ENCODE results near the gene CCDC150.
"Not testable (repeated sequence)": the region's sequence is repeated elsewhere in the genome, so short reads cannot be mapped to it uniquely, and the experiment has no call there.

Gene CCDC150

DNA sequence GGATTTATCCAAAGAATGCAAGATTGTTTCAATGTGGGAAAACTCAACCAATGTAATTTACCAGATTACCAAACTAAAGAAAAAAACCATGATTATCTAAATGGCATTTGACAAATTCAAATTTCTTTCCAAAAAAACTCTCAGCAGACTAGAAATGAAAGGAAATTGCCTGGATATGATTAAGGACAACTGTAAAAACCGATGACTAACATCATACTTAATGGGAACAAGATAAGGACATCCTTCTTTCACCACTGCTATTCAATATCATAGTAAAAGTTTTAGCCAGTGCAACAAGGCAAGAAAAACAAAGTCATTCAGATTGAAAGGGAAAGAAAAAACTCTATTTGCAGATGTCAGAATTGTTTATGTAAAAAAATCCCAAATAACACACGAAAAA is 4.4 kb upstream of the CCDC150 start:
- DNase-seq (ENCODE audit: low read depth in 3 of 3): no peak

DNA sequence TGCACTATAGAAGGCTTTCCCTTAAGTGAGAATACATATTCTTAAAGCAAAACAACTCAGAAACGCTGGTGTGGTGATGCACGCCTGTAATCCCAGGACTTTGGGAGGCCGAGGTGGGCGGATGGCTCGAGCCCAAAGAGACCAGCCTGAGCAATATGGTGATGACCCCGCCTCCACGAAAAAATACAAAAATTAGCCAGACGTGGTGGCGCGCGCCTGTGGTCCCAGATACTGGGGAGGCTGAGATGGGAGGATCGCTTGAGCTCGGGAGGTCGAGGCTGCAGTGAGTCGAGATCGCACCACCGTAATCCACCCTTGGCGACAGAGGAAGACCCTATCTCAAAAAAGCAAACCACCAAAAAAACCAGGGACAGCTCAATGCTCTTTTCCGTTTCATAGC is 750 bp upstream of the CCDC150 start:
- no peak for DNase-seq (ENCODE audit: low read depth in 3 of 3)

DNA sequence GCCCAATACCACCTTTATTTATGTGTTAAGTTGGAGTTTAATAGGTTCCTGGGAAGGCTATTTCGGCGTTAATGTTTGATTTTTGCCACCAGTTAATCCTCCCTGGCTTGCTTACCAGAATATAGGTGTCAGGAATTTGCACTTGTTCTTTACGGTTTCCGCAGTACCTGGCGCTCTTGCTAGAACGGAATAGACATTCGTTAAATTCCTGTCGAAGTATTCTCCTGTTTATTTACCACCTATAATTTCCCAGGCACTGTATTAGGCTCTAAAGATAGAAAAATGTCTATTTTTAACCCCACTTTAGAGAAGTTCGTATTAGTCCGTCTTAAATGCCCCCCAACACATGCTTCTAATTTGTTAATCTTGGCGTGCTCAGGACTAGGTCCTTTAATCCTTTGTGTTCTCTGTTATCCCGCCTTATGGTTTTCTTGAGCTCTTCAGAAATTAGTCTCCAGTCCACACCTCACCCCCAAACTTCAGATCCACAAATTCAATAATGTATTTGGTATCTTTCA is 575 bp downstream of the CCDC150 start:
- no peak for DNase-seq (ENCODE audit: low read depth in 3 of 3)

DNA sequence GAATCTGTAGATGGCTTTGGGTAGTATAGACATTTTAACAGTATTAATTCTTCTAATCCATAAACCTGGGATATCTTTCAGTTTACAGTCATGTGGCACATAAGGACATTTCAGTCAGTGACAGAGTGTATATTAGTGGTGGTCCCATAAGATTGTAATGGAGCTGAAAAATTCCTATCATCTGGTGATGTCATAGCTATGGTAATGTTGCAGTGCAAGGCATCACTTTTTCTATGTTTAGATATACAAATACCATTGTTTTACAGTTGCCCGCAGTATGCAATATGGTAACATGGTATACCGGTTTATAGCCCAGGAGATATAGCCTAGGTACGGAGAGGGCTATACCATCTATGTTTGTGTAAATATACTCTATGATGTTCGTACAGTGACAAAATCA is 9.7 kb downstream of the CCDC150 start:
- no peak for DNase-seq (ENCODE audit: low read depth in 3 of 3)

DNA sequence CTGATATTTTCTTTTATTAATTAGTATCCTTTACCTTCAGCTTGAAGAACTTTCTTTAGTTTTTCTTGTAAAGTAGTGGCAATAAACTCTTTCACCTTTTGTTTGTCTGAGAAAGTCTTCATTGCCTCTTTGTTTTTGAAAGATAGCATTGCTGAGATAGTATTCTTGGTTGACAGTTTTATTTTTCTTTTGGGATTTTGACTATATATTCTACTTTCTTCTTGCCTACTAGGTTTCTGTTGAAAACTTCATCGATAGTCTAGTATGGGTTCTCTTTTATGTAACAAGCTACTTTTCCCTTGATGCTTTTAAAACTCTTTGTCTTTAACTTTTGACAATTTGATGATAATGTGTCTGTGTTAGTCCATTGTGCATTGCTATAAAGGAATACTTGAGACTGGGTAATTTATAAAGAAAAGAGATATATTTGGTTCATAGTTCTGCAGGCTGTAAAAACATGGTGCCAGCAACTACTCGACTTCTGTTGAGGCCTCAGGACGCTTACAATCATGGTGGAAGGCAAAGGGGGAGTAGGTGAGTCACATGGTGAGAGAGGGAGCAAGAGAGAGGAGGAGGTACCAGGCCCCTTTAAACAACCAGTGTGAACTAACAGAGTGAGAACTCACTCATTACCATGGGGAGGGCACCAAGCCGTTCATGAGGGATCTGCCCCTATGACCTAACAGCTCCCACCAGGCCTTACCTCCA is 12.0 kb downstream of the CCDC150 start:
- DNase-seq (ENCODE audit: low read depth in 3 of 3): no peak

DNA sequence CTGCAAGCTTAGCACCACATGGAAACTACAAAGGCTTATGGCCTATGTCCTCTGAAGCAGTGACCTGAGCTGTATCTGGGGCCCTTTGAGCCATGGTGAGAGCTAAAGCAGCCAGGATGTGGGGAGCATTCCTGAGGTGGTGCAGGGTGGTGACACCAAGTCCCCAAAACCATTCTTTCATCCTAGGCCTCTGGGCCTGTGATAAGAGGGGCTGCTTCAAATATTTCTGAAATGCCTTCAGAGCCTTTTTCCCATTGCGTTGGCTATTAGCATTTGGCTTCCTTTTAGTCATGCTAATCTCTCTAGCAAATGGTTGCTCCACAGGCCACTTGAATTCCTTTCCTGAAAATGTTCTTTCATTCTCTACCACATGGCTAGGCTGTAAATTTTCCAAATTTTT is 13.4 kb downstream of the CCDC150 start:
- DNase-seq (ENCODE audit: low read depth in 3 of 3): no peak

DNA sequence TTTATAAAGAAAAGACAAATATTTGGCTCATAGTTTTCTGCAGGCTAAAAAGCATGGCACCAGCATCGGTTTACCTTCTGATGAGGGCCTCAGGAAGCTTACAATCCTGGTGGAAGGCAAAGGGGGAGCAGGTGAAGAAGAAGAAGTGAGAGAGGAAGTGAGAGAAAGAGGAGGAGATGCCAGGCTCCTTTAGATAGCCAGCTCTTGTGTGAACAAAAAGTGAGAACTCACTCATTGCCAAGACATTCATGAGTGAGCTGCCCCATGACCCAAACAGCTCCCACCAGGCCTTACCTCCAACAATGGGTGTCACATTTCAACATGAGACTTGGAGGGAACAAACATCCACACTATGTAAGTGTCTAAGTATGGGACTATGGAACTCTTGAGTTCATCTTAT is 14.3 kb downstream of the CCDC150 start:
- DNase-seq (ENCODE audit: low read depth in 3 of 3): no peak

DNA sequence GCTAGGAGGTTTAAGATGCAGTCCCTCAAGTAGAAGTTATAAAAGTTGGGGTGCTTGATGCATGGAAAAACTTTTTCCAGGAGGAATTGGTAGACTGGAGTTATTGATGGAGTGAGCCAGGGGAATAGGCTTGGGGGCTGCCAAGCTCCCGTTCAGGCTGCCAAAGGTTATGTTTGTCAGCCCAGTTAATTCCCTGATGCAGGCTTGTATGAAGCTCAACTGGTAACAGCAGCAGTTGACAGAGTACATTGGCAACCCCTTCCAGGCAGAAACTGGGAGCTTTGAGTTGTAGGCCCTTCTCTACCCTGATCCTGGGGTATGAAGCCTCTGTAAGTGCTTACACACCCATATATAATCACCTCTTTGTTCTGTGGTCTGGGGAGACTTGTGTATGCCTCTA is 16.2 kb downstream of the CCDC150 start:
- no peak for DNase-seq (ENCODE audit: low read depth in 3 of 3)

DNA sequence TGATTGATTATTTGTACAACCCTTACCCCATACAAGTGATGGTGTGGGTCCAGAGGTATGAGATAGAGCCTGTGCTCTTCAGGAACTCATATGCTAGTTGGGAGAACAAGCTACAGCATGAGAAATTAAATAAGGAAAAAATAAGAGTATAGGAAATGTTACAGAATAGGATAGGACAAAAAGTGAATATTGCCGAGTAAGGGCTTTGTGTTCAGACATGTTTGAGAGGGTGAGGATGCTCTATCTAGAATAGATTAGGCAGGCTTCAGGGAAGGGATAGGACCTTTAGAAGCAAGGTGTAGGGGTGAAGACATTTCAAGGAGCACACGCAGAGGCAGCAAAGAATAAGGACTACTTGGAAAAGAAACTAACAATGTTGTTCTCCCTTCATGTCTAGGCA is 17.8 kb downstream of the CCDC150 start:
- no peak for DNase-seq (ENCODE audit: low read depth in 3 of 3)

DNA sequence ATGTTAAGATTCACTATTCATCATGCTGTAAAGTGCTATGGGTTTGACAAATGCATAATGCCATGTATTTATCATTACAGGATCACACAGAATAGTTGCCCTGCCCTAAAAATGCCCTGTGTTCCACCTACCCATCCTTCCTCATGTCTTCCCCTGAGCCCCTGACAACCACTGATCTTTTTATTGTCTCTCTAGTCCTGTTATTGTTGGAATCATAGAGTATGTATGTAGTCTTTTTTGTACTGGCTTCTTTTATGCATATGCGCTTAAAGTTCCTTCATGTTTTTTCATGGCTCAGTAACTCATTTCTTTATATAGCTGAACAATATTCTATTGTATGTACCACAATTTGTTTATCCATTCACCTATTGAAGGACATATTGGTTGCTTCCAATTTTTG is 20.3 kb downstream of the CCDC150 start:
- no peak for DNase-seq (ENCODE audit: low read depth in 3 of 3)

DNA sequence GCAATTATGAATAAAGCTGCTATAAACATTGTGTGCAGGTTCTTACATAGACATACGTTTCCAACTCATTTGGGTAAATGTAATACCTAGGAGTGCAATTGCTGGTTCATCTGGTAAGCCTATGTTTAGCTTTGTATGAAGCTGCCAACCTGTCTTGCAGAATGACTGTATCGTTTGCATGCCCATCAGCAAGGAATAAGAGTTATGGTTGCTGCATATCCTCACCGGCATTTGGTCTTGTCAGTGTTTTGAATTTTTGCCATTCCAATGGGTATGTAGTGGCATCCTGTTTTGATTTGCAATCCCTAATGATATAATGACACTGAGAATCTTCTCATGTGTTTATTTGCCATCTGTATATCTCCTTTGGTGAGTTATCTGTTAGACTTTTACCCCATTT is 20.7 kb downstream of the CCDC150 start:
- no peak for DNase-seq (ENCODE audit: low read depth in 3 of 3)

DNA sequence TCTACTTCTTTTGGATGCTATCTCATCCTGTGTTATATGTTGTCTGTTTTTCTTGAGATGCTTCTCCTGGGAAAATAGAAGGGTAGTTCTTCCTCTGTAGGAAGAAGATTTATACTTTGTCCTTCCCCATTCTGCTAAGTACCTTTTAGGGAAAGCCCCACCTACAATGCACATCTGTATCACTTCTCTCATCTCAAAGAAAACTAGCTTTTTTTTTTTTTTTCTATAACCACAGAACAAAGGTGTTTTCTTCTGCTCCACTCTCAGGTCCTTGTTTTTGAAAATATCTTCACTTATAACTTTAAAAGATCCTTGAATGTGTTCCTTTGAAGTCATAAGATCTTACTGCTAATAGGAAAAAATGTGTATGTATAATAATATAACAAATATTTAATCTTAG is 30.8 kb downstream of the CCDC150 start:
- DNase-seq (ENCODE audit: low read depth in 3 of 3): no peak

DNA sequence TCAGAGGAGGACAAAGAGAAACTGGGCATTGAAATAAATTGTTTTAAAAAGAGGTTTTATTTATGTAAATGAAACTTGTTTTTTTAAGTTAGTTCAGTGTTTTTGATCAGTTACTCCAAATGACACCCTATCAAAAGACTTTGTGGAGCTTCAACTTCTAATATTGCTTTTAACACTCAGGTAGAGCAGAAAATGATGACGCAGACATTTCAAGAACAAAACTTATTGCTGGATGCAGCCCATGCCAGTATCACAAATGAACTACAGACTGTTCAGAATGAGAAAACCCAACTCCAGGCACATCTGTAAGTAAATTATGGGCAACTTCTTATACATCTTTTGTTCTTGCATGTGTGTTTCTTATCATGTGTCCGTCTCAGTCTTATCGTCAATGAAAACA is 36.4 kb downstream of the CCDC150 start:
- DNase-seq (ENCODE audit: low read depth in 3 of 3): no peak

DNA sequence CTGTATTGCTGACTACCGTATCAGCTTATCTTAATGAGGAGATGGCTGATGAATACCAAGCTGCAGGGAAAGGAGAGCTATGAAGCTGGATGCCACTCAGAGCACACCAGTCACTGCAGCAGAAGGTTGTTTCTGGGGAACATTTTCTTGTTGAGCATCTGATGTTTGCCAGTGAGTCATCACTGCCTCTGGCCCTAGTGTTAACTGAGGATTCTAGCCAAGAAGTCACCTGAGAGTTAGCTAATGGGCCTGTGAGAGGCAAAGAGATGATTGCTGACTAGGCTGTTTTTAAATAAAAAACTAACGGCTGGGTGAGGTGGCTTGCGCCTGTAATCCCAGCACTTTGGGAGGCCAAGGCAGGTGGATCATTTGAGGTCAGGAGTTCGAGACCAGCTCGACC is 37.9 kb downstream of the CCDC150 start:
- DNase-seq (ENCODE audit: low read depth in 3 of 3): no peak

DNA sequence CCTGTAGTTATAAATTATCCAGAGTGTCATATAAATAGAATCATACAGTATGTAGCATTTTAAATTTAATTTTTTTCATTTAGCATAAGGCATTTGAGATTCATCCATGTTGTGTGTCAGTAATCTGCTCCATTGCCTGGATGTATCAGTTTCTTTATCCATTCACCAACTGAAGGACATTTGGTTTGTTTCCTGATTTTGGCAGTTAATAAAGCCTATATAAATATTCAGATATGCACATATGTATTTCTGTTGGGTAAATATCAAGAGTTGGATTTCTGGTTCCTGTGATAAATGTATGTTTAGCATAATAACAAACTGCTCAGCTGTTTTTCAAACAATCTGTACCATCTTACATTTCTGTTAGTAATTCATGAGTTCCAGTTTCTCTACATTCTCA is 39.9 kb downstream of the CCDC150 start:
- DNase-seq (ENCODE audit: low read depth in 3 of 3): no peak

DNA sequence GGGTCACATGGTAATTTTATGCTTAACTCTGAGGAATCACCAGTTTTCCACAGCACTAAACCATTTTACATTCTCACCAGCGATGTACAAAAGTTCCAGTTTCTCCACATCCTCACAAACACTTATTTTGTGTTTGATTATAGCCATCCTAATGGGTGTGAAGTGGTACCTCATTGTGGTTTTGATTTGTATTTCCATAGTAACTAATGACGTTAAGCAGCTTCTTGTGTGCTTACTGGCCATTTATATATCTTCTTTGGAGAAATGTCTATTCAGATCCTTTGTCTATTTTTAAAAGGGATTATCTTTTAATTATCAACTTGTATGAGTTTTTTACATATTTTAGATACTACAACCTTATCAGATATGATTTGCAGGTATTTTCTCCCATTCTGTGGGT is 42.0 kb downstream of the CCDC150 start:
- no peak for DNase-seq (ENCODE audit: low read depth in 3 of 3)

DNA sequence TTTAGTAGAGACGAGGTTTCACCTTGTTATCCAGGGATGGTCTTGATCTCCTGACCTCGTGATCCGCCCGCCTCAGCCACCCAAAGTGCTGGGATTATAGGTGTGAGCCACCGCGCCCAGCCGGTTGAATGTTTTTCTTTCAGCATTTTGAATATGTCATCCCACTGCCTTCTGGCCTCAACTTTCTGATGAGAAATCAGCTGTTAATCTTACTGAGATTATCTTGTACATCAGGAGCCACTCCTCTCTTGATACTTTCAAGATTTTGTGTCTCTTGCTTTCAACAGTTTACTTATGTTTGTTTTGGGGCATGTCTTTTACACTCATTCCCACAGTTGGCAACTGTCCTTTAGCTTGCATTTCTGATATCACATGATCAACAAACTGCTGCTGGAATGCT is 46.3 kb downstream of the CCDC150 start:
- DNase-seq (ENCODE audit: low read depth in 3 of 3): no peak

DNA sequence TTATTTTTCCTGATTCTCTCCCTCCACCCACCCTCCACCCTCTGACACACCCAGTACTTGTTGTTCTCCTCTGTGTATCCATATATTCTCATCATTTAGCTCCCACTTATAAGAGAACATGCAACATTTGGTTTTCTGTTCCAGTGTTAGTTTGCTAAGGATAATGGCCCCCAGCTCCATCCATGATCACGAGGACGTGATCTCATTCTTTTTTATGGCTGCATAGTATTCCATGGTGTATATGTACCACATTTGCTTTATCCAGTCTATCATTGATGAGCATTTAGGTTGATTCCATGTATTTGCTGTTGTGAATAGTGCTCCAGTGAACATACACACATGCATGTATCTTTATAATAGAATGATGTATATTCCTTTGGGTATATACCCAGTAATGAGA is 47.2 kb downstream of the CCDC150 start:
- not testable (repeated sequence) for DNase-seq (ENCODE audit: low read depth in 3 of 3)

DNA sequence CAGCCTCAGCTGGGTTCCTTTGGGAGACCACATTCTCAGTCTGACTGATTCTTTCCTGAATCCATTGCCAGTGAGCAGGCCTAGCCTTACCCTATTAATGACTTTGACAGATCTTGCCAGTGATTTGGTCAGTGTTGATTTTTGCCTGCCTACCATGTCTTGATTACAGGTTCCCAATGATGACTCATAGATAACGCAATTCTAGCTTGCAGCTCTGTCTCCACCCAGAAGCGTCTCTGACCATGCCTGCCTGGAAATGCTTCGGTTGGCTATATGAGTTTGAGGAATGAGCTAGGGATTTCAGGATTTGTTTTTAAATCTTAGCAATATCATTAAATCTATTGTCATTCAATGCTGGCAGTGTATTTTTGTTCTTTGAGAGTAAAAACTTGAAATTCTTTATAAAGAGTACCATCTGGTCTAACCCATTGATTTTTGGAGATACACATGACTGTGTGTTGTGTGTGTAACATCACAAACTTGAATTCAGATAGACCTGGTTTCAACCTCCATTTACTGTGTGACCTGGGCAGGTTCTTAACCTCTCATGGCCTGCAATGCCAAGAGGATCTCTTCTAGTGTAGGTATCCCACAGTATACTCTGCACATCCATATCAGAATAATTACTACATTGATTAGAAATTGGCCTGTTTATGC is 57.0 kb downstream of the CCDC150 start:
- DNase-seq (ENCODE audit: low read depth in 3 of 3): no peak

DNA sequence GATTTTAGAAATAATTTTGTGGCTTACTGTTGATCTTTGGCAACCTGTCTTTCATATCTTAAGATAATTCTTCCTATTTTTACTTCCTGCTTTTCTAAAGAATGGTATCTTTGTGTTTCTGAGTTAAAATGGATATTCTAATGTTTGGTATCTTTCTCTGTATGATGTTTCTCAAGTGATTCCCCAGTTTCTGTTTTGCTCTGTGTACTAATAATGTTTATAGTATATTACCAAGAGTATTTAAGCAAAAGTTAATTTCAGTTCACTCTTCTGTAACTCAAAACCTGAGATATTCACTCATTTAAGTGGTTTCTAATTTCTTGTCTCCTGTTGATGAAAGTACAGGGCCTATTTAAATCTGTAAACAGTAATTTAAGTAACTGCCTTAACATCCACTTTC is 58.3 kb downstream of the CCDC150 start:
- no peak for DNase-seq (ENCODE audit: low read depth in 3 of 3)

DNA sequence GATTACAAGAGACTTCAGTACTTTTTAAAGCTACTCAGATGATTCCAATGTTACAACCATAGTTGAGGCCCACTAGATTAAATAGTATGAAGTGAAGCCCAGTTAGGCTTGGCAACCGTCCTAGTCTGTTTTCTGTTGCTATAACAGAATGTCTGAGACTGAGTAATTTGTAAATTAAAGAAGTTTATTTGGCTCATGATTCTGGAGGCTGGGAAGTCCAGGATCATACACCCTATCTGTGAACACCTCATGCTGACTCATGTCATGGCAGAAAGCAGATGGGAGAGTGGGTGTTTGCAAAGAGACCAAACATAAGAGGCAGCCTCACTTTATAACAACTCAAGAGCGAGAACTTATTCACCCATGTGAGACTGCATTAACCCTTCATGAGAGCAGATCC is 63.1 kb downstream of the CCDC150 start:
- DNase-seq (ENCODE audit: low read depth in 3 of 3): no peak

DNA sequence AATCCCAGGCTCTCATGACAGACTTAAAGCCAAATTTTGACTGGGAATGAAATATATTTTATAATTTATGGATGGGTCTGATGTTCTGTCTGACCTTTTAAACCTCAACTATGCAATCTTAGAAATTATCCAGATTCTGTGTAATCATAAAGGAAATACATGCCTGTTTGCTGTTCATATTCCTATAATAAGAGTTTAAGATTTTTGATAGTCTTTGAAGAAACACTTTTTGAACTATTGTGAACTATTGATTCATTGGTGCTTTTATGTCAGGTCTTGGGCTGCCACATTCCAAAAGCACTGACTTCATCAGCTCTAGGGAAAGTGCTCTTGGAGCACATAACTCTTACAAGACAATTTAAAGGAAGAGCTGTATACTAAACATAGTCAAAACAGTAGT is 64.2 kb downstream of the CCDC150 start:
- no peak for DNase-seq (ENCODE audit: low read depth in 3 of 3)

DNA sequence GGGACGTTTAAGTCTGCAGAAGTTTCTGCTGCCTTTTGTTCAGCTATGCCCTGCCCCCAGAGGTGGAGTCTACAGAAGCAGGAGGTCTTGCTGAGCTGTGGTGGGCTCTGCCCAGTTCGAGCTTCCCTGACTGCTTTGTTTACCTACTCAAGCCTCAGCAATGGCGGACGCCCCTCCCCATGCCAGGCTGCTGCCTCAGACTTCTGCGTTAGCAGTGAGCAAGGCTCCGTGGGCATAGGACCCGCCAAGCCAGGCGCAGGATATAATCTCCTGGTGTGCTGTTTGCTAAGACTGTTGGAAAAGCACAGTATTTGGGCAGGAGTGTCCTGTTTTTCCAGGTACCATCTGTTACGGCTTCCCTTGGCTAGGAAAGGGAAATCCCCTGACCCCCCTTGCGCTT is 70.5 kb downstream of the CCDC150 start:
- DNase-seq (ENCODE audit: low read depth in 3 of 3): not testable (repeated sequence)

DNA sequence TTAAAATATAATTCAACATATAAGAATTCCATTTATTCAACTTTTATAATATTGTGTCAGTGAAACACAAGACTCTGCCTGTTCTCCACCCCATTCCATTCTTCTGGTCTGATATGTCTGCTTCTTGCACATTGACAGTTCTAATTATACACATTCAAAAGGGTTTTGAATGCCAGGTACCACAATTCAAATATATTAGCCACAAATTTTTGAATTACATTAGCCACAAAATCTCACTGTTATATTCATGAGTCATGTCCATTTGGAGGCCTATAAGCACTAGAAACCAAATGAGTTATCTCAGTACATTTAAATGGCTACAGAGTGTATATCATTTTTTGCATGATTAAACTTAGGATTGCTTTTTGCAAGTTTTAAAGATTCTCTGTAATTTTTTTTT is 72.1 kb downstream of the CCDC150 start:
- no peak for DNase-seq (ENCODE audit: low read depth in 3 of 3)

All from stimulated activated CD4-positive, alpha-beta T cell treated with anti-CD3 and anti-CD28 coated beads, TNF-alpha, amount 100 ng/mL, for 24 hours (primary cell).